ENCODE measurements around the gene UQCRC1.

UQCRC1 gene

GRCh38 chr3:48625600-48625999, 16.2 kb upstream of the UQCRC1 start:
- DNase-seq (ENCODE audit: insufficient read length, low spot score) (no peak), FAIRE-seq (no peak)
- no peak for TF ChIP-seq CTCF (IDR thresholded peaks at IDR 0.05; ENCODE audit: insufficient read depth, missing control alignments)

GRCh38 chr3:48624767-48625166, 15.3 kb upstream of the UQCRC1 start:
- no peak for TF ChIP-seq CTCF (IDR thresholded peaks at IDR 0.05; ENCODE audit: insufficient read depth, missing control alignments)
- FAIRE-seq (no peak), DNase-seq (ENCODE audit: insufficient read length, low spot score) (no peak)

DNA sequence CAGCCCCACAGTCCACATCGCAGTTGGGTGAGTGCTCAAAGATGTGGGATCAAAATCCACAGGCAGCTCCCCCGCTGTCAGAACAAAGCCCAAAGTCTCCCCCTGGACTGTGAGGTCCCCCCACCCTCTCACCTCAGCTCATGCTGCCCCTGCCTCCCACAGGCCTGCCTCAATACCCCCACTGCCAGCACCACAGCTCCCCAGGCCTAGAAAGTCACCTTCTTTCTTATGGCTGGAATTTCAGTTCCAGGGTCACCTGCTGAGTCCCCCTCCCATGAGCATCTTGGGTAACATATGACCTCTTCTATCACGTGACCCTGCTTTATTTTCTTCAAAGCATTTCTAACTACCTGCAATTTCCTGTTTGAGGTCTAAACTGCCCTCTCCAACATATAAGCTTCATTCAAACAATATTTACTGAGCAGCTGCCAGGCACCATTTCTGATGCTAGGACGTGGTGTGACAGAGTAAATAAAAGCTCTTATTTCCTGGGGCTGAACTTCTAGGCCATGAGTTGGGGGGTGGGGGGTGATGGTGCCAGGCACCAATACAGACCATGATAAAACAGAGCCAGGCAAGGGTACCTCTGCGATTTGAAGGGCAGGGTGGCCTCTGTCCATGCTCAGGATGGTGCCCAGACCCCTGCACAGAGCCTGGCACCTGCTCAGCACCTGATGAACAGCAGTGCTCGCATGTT, 14.6 kb upstream of the UQCRC1 start:
- no peak for FAIRE-seq
- DNase-seq (ENCODE audit: insufficient read length, low spot score), result no peak
- no peak for TF ChIP-seq CTCF (IDR thresholded peaks at IDR 0.05; ENCODE audit: insufficient read depth, missing control alignments)

GRCh38 chr3:48621461-48621869, 12.0 kb upstream of the UQCRC1 start, which contains the start of gene TMEM89:
TSS of gene TMEM89 (minus strand) at chr3:48621769. CDS start at chr3:48621756, 13 bp downstream.
- no peak for DNase-seq (ENCODE audit: insufficient read length, low spot score)
- TF ChIP-seq CTCF (IDR thresholded peaks at IDR 0.05; ENCODE audit: insufficient read depth, missing control alignments), result no peak
- no peak for FAIRE-seq

- TF ChIP-seq CTCF (IDR thresholded peaks at IDR 0.05; ENCODE audit: insufficient read depth, missing control alignments), result no peak
- DNase-seq (ENCODE audit: insufficient read length, low spot score) (no peak), FAIRE-seq (no peak)
Observed at GRCh38 chr3:48619541-48620524, 10.4 kb upstream of the UQCRC1 start.

- no peak for TF ChIP-seq CTCF (IDR thresholded peaks at IDR 0.05; ENCODE audit: insufficient read depth, missing control alignments)
- DNase-seq (ENCODE audit: insufficient read length, low spot score) (no peak), FAIRE-seq (no peak)
Observed at GRCh38 chr3:48617559-48617958, 8.1 kb upstream of the UQCRC1 start.

Measured in D721Med (cell line).